Calu3 (cell line): ENCODE measurements around the gene CACNA1D. TPM values are rescaled to one million over a fixed set of nuclear protein-coding genes. Genes with fewer than 3 reads are reported as not detected.

Experiments used
- BruUV-seq: library from RNA; stranded (reverse); fragments of 400-500 nt; replicated peaks from 2 replicates; lab custom pipeline; 2021; lab: Mats Ljungman, UMichigan
- CTCF ChIA-PET: fragments of 300-600 bp; sonication (Branson Sonifier 250); formaldehyde crosslinking; loops from one replicate; lab custom pipeline; 2022; ENCODE audit warnings: antibody characterized with exemption; lab: Charles Lee
- DNase-seq: peaks from one replicate; pipeline ENCODE4 v3.0.0; 2022
- H3K27ac Mint-ChIP-seq: one replicate; pipeline ENCODE4 v1.8.0; 2022; ENCODE audit warnings: mixed read lengths; ENCODE audit not compliant: unreplicated experiment
- H3K27me3 Mint-ChIP-seq: one replicate; pipeline ENCODE4 v1.8.0; 2022; ENCODE audit warnings: mixed read lengths; ENCODE audit not compliant: unreplicated experiment
- H3K36me3 Mint-ChIP-seq: one replicate; pipeline ENCODE4 v1.8.0; 2022; ENCODE audit warnings: mild to moderate bottlenecking, moderate library complexity, mixed read lengths; ENCODE audit not compliant: insufficient read depth, unreplicated experiment
- H3K4me1 Mint-ChIP-seq: one replicate; pipeline ENCODE4 v1.8.0; 2022; ENCODE audit warnings: mild to moderate bottlenecking, low read depth, mixed read lengths; ENCODE audit not compliant: unreplicated experiment
- H3K4me3 Mint-ChIP-seq: one replicate; pipeline ENCODE4 v1.8.0; 2022; ENCODE audit warnings: mild to moderate bottlenecking, low read depth, moderate library complexity, mixed read lengths; ENCODE audit not compliant: unreplicated experiment
- H3K9me3 Mint-ChIP-seq: one replicate; pipeline ENCODE4 v1.8.0; 2022; ENCODE audit warnings: low read depth, mixed read lengths; ENCODE audit not compliant: unreplicated experiment
- CTCF ChIP-seq: fragments of 200-600 bp; IDR thresholded peaks from one replicate; pipeline ENCODE4 v1.8.0; 2022; ENCODE audit warnings: antibody characterized with exemption; ENCODE audit not compliant: unreplicated experiment
- intact Hi-C: fragments of 100-400 bp; cut with micrococcal nuclease; formaldehyde crosslinking; loops from one replicate; pipeline ENCODE4 v1.10.0; 2022; ENCODE audit not compliant: unreplicated experiment
- total RNA-seq: library from RNA; stranded (reverse); gene quantifications from 2 replicates; pipeline ENCODE4 v1.2.3, GENCODE V29; 2022

CACNA1D gene
- total RNA-seq, 1 experiment from 2014 or later = 48.3 TPM

- no peak for TF ChIP-seq CTCF
- Mint-ChIP-seq H3K36me3 (no peaks in the 10 kb centered on the region), H3K27me3 (no peaks in the 10 kb centered on the region), H3K4me1 (peaks cover 11% of the 10 kb centered on the region), H3K27ac (no peak overlapping the region), H3K9me3 (no peaks in the 10 kb centered on the region), H3K4me3 (no peak overlapping the region)
- intact Hi-C loops = loop anchor here (5.0 kb wide), 1 partner anchor 83 kb away; no protein-coding TSS in a partner anchor
- DNase-seq = no peak
- CTCF ChIA-PET = no interaction called here
- no TSS peak for BruUV-seq
Observed at GRCh38 chr3:53705024-53705745, 210.8 kb downstream of the CACNA1D start.

- no peaks in the 10 kb centered on the region for H3K36me3 Mint-ChIP-seq
- no peak overlapping the region for H3K4me3 Mint-ChIP-seq
- TF ChIP-seq CTCF = no peak
- intact Hi-C loops = loop anchor here (5.0 kb wide), 1 partner anchor 83 kb away; no protein-coding TSS in a partner anchor
- CTCF ChIA-PET = no interaction called here
- H3K4me1 Mint-ChIP-seq = peaks cover 11% of the 10 kb centered on the region
- no TSS peak for BruUV-seq
- DNase-seq = no peak
- H3K27ac Mint-ChIP-seq = no peak overlapping the region
- H3K9me3 Mint-ChIP-seq = no peaks in the 10 kb centered on the region
- H3K27me3 Mint-ChIP-seq = no peaks in the 10 kb centered on the region
Observed at GRCh38 chr3:53705774-53706173, 211.4 kb downstream of the CACNA1D start.

- CTCF ChIA-PET = interaction anchor here (1.0 kb wide), 1 partner anchor 332 kb away, joined by 4 read pairs; no protein-coding TSS in a partner anchor
Observed at GRCh38 chr3:53707222-53707621, 212.8 kb downstream of the CACNA1D start.

GRCh38 chr3:53708001-53708621, 213.7 kb downstream of the CACNA1D start:
- no peaks in the 10 kb centered on the region for H3K27me3 Mint-ChIP-seq
- no peak overlapping the region for H3K27ac Mint-ChIP-seq
- intact Hi-C loops = loop anchor here (5.0 kb wide), 1 partner anchor 86 kb away; no protein-coding TSS in a partner anchor
- H3K9me3 Mint-ChIP-seq = no peaks in the 10 kb centered on the region
- peaks cover 11% of the 10 kb centered on the region for H3K4me1 Mint-ChIP-seq
- BruUV-seq = no TSS peak
- no peak for DNase-seq
- CTCF ChIA-PET = interaction anchor here (1.0 to 1.2 kb wide), 2 partner anchors 214 to 333 kb away, joined by 3 to 4 read pairs; partner anchors contain the start of gene CACNA1D
- H3K36me3 Mint-ChIP-seq = no peaks in the 10 kb centered on the region
- H3K4me3 Mint-ChIP-seq = no peak overlapping the region
- no peak for TF ChIP-seq CTCF

More at GRCh38 chr3:53707222-53707621, 212.8 kb downstream of the CACNA1D start:
- Mint-ChIP-seq H3K27me3 (no peaks in the 10 kb centered on the region), H3K4me1 (peaks cover 11% of the 10 kb centered on the region), H3K27ac (no peak overlapping the region), H3K4me3 (no peak overlapping the region), H3K36me3 (no peaks in the 10 kb centered on the region), H3K9me3 (no peaks in the 10 kb centered on the region)
- no peak for TF ChIP-seq CTCF
- intact Hi-C loops = loop anchor here (5.0 kb wide), 1 partner anchor 85 kb away; no protein-coding TSS in a partner anchor
- DNase-seq = no peak
- BruUV-seq = no TSS peak
